GM21619 (cell line): ENCODE results near the gene SORCS2.

ENCODE experiments used
- ATAC-seq: cut with Tn5 transposase; IDR thresholded peaks from one replicate; pipeline ENCODE4 v1.9.1; 2021; ENCODE audit not compliant: unreplicated experiment

Gene SORCS2

DNA sequence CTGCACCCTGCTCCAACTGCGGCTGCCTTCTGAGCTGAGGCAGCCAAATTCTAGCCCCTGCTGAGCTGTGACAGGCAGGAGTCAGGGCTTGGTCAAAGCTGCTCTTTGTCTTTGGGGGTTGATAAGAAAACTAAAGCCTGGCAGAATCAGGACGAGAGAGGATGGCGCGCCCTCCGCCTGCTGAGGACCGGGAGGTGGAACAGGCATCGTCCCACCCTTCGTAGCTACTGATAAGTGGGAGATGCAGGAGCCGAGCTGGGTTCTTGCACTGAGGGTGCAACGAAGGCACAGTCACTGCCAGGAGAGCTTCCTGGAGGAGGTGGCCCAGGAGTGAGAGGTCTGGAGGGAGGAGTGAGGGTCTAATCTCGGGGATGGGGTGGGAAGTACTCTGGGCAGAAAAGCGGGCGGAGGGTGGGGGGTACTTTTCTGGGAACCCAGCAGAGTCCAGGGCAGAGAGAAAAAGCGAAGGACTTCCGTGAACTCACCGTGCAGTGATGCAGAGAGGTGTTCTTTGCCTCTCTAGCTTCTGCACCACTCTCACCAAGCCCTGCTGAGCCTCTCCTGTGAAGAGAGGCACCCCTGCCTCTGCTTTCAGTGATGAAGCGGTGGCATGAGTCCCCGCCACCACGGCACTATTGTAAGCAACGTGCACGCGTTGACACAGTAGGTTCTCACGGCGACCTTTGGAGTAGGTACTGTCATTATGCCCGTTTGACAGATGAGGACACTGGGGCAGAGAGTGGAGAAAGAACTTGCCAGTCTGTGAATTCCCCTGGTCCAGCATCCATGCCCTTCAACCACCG is 107.8 kb downstream of the SORCS2 start:
- no peak for ATAC-seq

DNA sequence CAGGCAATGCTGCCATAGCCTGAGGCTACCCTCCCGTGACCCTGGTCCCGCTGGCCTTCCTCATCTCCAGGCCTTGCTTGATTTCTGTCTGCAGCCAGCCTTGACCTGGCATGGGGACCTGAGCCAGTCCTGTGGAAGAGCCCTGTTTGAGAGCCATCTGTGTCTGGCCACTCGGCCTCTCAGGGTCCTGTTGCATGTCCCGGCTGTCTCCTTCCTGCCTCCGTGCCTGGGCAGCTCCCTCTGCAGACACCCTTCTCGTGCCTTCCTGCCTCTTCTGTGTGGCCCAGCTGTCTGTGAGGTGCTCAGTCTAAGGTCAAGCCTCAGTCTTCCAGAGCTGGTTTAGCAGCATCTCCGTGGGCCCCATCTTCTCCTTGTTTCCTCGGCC is 108.4 kb downstream of the SORCS2 start:
- no peak for ATAC-seq

DNA sequence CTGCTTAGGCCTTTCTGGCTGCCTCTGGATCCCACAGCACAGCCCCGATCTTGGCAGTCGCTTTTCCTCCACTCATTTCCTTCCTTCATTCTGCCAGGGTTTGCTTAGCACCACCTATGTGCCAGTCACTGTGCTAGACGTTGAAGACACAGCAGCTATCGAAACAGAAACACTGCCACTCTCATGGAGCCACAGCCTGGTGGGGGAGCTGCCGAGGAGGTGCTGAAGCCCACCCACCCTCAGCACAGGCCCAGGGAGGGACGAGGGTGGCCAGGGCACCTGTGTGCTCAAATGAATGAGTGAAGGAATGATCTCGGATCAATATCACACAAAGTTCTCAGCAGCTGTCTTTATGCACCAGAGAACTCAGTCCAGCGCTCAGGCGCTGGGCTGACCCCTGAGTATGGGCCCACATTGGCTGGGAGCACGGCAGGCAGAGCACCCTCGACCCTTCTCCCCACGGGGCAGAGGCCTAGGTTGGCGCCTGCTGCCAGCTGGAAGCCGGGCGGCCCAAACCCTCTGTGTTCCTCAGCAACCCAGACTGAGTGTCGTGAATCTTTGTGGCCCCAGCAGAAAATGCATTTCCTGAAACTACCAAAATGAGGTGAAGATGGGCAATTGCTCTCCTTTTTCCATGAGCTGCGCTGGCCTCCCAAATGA is 108.9 kb downstream of the SORCS2 start:
- ATAC-seq, result no peak

DNA sequence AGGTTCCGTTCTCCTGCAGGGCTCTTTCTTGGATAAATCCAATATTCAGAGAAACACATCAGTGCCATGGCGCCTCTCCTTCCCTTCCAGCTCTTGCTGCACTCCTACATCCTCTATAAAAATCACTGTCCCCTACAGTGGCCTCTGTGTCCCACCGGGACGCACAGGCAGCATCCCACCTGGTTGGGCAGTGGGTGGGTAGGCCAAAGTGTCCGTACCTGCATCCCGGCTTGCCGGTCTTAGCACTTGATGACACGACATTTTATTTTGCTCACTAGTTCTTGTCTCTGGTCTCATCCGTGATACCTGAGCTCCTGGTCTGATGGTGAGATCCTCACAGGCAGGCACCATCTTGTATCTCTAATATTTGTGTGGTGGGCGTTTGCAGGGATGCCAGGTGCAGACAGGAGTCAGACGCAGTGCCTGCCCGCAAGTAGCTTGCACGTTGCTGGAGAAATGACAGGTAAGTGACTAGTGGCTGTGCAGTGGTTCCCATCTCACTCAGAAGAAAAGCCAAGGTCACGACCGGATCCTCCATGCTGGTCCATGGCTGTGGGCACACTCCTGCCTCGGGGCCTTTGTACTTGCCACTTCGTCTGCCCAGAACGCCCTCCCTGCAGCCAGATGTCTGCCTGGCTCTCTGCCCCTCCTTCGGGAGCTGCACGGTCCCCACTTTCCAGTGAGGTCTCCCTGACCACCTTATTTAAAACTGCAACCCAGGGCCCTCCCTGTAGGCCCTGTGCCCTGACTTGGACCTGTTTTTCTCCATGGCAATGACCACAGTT is 109.7 kb downstream of the SORCS2 start:
- ATAC-seq, result no peak

DNA sequence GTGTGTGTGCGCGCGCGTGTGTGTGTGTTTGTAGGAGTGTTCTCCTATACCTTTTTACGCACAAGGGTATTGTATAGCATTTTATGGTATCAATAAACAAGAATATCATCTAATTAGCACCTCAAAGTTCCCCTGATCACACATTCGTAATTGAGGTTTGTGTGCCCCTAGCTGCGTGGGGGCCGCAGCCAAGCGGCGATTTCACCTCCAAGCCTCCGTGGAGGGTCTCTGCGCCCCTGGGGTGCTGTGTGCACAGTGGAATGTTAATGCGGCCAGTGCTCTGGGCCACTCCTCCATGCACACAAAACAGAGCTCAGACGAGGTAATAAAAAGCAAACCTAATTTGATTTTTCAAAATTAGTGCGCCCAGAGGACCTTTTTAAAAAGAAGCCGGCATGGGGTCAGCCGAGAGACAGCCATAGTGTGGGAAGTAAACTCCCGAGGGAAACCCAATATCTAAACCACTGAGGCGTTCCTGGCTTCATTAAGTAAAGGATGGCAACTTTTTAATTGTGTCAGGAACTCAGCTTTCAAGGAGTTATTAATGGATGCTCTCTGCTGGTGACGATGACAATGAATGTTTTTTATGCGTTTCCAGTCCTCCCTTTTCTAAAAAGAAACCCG is 110.6 kb downstream of the SORCS2 start:
- no peak for ATAC-seq

DNA sequence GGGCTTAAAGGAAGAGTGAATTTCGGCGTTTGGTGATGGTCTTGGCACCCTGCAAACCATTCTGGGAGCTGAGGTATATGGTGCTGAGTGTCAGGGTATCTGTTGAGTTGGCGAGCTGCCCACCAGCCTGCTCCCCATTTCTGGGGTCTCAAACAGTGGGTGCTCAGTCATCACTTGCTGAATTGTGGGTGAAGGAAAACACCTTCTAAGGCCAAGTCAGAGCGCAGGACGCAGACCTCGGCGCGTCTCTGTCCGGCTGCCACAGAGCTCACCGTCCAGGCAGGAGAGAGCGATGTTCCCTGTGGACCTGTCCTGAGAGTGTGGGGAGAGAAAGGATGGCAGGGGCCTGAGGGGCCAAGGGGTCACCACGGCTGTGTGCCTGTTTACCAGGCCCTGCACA is 111.2 kb downstream of the SORCS2 start:
- ATAC-seq, result no peak

DNA sequence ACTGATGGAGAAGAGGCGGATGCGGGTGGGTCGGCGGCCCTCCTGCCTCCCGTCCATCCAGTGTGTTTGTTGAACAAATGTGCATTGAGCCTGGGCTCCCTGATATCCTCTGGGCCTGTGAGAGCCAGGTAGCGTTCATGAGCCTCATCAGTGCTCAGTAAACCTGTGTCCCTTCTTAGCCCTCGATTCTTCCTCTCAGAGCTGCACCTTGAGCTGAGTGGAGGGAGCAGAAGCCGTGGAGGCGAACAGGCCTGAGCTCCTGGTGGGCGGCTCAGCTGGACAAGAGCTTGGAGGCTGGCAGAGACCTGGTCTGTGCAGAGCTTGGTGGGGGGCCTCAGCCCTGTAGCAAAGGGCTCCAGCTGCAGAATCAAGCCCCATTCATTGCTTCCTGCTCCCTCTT is 112.1 kb downstream of the SORCS2 start:
- ATAC-seq, result no peak

DNA sequence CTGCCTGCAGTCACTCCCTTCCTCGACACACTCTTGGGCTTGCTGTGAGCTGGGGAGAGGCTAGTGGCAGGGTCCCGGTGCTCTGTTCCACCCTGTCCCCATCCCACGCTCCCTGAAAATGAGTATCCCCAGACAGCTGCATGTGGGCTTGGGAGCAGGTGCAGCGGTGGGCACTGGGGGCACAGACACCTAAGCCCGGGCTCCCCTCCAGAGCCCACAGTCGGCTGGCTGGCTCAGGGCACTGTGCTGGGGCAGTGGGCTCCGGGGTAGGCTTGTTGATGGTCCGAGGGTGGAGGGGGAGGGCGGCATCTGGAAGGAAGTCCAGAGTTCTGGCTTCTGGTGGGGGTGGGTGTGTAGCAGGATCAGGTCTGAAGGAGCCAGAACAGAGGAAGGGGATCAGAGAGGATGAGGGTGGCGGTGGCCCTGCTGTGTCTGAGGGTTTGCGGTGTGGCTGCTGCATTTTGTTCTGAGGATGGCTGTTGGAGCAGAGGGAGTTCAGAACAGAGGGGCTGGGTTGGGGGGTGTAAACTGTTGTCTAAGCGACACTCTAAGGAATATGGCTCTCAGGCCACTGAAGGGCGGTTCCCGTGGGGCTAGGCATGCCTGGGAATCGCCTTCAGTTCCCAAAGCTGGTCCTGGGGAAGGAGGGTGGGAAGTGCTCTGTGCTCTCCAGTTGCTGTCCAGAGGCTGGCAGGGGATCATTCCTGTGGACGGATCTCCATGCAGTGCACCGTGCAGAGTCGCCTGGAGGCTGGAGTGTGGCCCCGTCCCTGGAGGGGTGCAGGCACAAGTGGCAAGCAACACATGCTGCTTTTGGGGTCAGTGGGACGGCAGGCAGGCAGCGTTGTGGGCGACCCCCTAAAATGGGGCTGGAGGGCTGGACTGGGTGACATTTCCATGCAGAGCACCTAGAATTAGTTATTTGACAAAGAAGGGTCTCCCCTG is 114.0 kb downstream of the SORCS2 start:
- ATAC-seq, result no peak

DNA sequence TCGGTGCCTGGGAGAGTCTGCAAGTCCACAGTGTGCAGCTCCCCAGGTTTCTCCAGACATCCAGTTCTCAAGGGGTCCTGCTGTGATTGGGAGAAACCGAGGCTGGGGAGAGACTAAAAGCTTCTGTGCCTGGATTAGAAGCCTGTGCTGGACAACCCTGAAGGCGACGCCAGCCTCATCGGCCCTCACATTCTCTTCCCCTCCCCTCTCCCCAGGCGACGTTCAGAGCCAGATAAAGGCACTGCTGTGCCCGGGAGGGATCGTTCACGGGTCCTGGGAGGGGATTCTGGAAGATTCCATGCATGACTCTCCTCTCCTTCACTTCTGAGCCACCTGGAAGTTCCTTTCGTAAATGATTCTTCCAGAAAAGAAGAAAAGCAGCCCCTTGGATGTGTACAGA is 114.6 kb downstream of the SORCS2 start:
- ATAC-seq, result no peak

DNA sequence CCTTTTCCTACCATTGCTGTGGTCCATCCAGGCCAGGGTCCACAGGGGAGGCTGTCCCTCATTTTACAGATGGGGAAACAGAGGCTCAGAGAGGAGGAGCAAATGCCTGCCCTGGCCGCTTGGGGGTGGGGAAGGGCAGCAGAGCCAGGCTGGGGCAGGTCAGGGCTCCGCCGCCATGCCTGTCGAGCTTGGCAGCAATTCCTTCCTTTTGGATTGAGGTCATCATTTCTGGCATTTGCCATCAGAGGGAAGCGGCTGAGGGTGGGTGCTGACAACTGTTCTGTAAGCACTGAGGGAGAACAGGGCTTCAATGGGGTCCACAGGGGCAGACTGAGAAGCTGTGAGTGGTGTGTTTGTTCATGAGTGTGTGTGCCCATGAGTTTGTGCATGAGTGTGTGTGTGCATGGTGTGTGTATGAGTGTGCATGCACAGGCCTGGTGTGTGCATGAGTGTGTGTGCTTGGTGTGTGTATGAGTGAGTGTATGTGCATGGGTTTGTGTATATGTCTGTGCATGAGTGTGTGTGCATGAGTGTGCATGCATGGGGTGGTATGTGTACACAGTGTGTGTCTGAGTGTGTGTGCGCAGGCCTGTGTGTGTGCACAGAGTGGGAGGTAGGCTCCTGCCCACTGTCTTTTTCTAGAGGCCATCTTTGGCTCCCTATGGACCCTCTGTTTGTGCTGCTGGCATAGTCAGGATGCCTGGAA is 115.2 kb downstream of the SORCS2 start:
- ATAC-seq, result no peak

DNA sequence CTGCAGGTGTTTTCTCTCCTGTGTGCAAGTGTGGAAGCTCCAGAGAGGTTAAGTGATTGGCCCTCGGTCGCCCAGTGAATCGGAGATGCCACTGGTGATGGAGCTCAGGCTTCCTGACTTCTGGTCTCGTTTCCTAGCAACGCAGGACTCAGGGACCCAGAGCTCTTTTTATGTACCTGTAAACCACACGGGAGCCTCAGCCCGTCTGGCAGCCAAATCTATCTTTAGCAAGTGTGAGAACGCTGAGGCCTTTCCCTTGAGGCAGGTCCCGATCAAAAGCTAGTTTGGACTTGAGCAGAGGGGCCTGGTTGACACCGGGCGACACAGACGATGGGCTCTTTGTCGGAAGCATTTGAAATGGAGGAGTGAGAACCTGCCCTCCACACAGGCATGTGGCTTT is 116.8 kb downstream of the SORCS2 start:
- ATAC-seq, result no peak

DNA sequence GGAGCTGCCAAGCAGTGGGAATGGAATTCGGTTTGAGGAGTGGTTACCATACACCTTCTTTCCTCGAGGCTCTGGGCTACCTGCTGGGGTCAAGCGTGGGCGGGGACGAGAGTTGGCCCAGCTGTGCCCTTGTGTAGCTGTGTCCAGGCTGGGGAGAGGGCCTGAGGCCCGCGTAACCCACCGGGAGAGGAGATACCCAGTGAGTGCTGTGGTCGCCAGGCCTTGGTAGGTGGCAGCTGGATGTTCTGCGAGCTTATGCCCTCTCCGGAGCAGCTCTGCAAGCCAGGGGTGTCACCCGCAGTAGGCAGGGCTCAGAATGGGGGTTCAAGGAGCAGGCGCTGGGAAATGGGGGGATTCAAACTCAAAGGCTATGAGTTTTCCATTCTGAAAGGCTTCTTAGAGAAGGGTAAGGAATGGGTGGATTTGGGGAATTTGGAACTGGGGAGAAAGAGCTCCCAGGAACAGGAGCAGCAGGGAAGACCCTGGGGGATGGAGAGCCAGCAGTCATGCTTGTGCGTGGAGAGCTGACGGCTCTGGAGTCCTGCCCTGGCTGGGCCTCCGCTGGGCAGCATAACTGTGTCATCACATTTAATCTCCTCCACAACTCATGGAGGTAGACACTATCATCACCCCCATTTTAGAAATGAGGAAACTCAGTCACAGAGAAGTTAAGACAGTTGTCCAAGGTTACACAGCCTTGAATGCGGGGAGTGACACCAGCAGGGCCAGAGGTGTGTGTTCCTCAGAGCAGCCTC is 117.5 kb downstream of the SORCS2 start:
- ATAC-seq, result no peak

DNA sequence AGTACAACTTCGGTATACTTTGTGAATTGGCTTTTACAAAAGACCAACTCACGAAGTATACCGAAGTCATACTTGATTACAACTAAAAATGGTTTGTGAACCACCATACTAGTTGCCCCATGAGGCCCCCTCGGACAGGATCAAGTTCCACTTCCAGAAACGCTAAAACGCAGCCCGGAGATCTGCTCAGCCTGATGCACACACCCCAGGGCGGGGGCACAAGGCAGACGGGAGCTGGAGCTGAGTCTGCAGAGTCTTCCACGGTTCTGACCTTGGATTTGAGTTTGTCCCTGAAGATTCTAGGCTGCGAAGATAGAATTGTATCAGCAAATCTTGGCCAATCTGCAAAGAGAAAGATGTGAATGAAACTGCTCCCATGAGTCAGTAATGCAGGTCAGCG is 118.1 kb downstream of the SORCS2 start:
- ATAC-seq, result no peak

DNA sequence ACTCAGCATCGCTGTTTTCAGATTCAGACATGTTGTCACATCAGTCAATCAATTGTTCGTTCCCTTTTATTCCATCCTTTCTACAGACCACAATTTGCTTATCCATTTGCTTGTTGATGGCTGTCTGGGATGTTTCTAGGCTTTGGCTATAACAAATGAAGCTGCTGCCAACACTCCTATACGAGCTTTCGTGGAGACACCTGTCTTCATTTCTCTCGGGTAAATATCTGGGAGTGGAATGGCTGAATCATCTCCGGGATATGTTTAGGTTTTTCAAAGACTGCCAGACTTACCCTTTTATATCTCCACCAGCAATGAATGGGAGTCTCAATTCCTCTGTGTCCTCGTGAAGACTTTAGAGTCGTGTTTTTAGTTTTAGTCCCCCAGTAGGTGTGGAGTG is 118.9 kb downstream of the SORCS2 start:
- no peak for ATAC-seq

DNA sequence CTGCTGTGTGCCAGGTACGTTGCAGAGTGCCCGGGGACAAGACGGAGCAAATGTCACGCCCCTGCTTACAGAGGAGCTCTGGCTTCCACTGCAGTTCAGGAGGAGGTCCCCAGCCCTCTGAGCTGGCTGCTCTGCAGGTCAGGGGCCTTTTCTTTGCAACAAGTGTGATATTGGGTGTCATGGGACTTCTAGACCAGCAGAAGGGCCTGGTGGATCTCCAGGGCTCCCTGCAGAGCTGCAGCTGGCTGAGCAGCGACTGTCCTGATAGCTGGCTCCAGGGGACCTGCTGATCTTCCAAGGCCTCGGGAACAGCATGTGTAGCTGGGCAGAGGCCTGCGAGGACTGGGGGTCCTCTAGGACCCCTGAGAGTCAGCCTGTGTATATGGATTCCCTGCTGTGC is 120.4 kb downstream of the SORCS2 start:
- ATAC-seq, result no peak

DNA sequence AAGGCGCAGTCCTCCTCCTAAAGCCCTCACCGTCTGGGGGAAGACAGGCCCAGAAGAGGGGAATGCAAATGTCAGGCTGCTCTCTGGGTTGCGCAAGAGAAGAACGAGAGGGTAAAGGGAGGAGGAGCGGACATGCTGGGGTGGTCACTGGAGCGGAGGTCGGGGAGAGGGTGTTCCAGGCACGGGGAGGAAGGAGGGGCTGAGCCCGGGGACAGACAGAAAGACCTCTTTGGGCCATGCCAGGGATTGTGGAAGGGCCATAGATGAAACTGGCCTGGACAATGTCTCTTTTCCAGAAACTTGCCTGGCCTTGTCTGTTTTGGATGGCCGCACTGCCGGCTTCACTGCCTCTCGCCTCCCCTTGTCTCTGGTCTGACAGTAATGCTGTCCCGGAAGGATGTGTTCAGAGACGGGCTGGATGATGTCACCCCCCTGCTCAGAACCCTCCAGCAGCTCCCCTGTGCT is 121.0 kb downstream of the SORCS2 start:
- ATAC-seq, result no peak

DNA sequence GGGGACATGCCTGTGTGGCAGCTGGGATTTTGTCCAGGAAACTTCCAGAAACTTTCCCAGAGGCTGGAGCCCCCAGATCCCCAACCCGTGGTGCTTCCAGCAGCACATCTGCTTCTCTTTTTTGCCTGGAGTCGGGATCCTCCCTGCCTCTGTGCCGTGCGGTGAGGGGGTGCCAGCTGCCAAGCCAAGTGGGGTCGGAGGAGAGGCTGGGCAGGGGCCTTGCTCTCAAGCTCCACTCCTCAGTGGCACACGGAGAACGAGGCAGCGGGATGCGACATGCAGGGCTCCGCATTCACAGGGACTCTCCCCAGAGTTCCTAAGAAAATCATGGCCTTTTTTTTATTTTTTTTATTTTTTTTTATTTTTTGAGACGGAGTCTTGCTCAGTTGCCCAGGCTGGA is 121.7 kb downstream of the SORCS2 start:
- ATAC-seq, result no peak

DNA sequence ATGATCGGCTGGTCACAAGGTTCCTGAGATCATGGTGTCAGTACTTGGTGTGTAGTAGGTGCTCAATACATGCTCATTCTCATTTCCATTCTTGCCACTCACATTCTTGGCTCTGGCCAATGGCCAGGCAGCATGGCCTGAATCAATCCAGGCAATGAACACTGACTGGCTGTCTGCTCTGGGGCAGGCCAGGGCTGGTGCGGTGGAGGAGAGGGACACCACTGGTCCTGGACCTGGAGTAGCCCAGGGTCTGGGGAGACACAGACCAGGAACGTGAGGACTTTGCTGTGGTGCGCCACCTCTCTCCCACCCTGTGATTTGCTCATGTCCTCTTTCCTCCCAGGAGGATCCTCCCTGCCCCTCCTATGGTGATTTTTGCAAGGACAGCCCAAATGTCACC is 122.9 kb downstream of the SORCS2 start:
- no peak for ATAC-seq

DNA sequence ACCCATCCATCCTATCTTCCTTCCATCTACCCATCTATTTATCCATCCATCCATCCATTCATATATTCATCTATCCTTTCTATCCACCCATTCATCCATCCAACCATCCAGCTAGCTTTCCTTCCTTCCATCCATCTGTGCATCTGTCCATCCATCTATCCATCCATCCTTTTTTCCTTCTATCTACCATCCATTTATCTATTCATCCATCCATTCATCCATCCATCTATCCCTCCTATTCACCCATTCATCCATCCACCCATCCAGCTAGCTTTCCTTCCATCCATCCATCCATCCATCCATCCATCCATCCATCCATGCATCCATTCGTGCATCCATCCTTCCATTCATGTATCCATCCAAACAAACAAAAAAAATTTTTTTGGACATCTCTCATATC is 123.6 kb downstream of the SORCS2 start:
- no peak for ATAC-seq
